Astrocyte (in vitro differentiated cells and primary cell): ENCODE measurements around the gene CTXND2.

Experiments
- EZH2 ChIP-seq: IDR thresholded peaks from 2 replicates; pipeline ENCODE4 v1.6.1; 2012; ENCODE audit warnings: mild to moderate bottlenecking, low read length, inconsistent platforms; ENCODE audit not compliant: insufficient read depth
- TF ChIP-seq, protein P1 (sequence below): IDR thresholded peaks from 2 replicates; pipeline ENCODE4 v1.5.1; 2011; ENCODE audit warnings: low read depth, mild to moderate bottlenecking, inconsistent platforms, low read length, moderate library complexity; ENCODE audit not compliant: insufficient read depth

- TF ChIP-seq, protein P1, sequence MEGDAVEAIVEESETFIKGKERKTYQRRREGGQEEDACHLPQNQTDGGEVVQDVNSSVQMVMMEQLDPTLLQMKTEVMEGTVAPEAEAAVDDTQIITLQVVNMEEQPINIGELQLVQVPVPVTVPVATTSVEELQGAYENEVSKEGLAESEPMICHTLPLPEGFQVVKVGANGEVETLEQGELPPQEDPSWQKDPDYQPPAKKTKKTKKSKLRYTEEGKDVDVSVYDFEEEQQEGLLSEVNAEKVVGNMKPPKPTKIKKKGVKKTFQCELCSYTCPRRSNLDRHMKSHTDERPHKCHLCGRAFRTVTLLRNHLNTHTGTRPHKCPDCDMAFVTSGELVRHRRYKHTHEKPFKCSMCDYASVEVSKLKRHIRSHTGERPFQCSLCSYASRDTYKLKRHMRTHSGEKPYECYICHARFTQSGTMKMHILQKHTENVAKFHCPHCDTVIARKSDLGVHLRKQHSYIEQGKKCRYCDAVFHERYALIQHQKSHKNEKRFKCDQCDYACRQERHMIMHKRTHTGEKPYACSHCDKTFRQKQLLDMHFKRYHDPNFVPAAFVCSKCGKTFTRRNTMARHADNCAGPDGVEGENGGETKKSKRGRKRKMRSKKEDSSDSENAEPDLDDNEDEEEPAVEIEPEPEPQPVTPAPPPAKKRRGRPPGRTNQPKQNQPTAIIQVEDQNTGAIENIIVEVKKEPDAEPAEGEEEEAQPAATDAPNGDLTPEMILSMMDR: no peak
- TF ChIP-seq EZH2: no peak
These were observed 45.3 kb upstream of the CTXND2 start for GRCh38 chr1:150841626-150842025.
